ENCODE measurements around the gene MAPKAP1. TPM values are rescaled to one million over a fixed set of nuclear protein-coding genes. Genes with fewer than 3 reads are reported as not detected.

Gene MAPKAP1
- total and polyA plus RNA-seq, 2 of the 13 experiments (the other 11 are each of a cell fraction or from before 2014, with no cell fraction given), result 45.0 to 64.3 TPM

DNA sequence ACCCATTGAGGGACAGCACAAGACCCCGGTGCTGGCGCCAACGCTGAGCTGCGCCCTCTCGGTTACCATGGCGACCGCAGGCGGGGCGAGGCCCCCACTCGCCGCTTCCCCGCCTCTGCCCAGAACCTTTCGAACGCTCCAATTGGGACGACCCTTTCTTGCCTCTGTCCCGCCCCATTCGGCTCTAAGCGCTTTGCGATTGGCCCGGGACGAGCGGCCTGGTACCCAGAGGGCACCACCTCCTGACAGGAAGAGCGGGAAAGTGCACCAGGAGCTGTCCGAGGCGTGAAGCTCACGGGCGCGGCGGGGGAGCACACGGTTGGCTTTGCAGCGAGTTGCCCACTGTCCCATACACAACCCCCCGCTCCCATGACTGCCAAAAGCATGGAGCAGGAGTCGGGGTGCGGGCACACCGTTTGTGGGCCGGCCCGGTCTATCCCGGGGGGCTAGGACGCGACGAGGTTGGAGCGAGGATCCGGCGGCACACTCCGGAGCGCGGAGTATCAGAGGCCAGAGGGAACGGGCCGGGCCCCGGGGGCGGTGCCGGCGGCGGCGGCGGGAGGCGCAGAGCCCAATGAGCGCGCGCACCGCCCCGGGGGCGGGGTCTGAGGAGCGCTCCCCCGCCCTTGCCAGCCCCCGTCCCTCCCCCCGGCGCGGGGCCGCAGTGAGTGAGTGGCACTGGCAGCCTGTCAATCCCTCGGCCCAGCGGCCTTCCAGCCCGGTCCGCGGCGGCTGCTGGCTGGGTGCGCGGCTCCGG, 39.2 kb upstream of the MAPKAP1 start (continued):
- TF ChIP-seq ZNF674 (CRISPR knock-in tag; IDR thresholded peaks at IDR 0.05; ENCODE audit: low read depth) (no peak), ZNF496 (CRISPR knock-in tag; IDR thresholded peaks at IDR 0.05; ENCODE audit: insufficient replicate concordance) (peak; percentile 58), ZNF878 (CRISPR knock-in tag; IDR thresholded peaks at IDR 0.05) (peak; percentile 99), ZNF773 (CRISPR knock-in tag; IDR thresholded peaks at IDR 0.05; ENCODE audit: borderline replicate concordance) (peak; percentile 86; the same call in 1 of the 2 replicates), ZNF274 (CRISPR knock-in tag; IDR thresholded peaks at IDR 0.05) (peak; percentile 96), SRSF9 (IDR thresholded peaks at IDR 0.05; ENCODE audit: borderline replicate concordance, insufficient read depth, low read depth, low read length, poor library complexity, severe bottlenecking) (no peak), ZBTB7B (CRISPR knock-in tag; IDR thresholded peaks at IDR 0.05) (peak; percentile 81), GLI4 (CRISPR knock-in tag; IDR thresholded peaks at IDR 0.05; ENCODE audit: borderline replicate concordance) (no peak; the same call in 1 of the 2 replicates), ZNF550 (CRISPR knock-in tag; IDR thresholded peaks at IDR 0.05; ENCODE audit: borderline replicate concordance) (peak; percentile 84; the same call in 1 of the 2 replicates), ZIK1 (CRISPR knock-in tag; IDR thresholded peaks at IDR 0.05; ENCODE audit: borderline replicate concordance, low read depth) (peak; percentile 97), HOXD1 (CRISPR knock-in tag; IDR thresholded peaks at IDR 0.05) (peak; percentile 88), RFX3 (CRISPR knock-in tag; IDR thresholded peaks at IDR 0.05) (peak; percentile 92), SNAPC2 (CRISPR knock-in tag; IDR thresholded peaks at IDR 0.05) (peak; percentile 80), AGO2 (optimal IDR thresholded peaks at IDR 0.05; ENCODE audit: low read depth, low read length) (peak; percentile 39), GFI1 (CRISPR knock-in tag; IDR thresholded peaks at IDR 0.05; ENCODE audit: borderline replicate concordance) (peak; percentile 83), FOXJ3 (CRISPR knock-in tag; IDR thresholded peaks at IDR 0.05; ENCODE audit: borderline replicate concordance) (no peak), ZNF24 (IDR thresholded peaks at IDR 0.05) (no peak), ZNF484 (CRISPR knock-in tag; IDR thresholded peaks at IDR 0.05; ENCODE audit: borderline replicate concordance, low read depth) (no peak; the same call in 1 of the 2 replicates), FOXA3 (CRISPR knock-in tag; IDR thresholded peaks at IDR 0.05) (0 out of 2 replicates have a peak, but pooled peaks have one; percentile 17)
- TF ChIP-seq, protein P1, sequence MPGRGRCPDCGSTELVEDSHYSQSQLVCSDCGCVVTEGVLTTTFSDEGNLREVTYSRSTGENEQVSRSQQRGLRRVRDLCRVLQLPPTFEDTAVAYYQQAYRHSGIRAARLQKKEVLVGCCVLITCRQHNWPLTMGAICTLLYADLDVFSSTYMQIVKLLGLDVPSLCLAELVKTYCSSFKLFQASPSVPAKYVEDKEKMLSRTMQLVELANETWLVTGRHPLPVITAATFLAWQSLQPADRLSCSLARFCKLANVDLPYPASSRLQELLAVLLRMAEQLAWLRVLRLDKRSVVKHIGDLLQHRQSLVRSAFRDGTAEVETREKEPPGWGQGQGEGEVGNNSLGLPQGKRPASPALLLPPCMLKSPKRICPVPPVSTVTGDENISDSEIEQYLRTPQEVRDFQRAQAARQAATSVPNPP (CRISPR knock-in tag; IDR thresholded peaks at IDR 0.05), result peak; percentile 99
- TF ChIP-seq, protein P2, sequence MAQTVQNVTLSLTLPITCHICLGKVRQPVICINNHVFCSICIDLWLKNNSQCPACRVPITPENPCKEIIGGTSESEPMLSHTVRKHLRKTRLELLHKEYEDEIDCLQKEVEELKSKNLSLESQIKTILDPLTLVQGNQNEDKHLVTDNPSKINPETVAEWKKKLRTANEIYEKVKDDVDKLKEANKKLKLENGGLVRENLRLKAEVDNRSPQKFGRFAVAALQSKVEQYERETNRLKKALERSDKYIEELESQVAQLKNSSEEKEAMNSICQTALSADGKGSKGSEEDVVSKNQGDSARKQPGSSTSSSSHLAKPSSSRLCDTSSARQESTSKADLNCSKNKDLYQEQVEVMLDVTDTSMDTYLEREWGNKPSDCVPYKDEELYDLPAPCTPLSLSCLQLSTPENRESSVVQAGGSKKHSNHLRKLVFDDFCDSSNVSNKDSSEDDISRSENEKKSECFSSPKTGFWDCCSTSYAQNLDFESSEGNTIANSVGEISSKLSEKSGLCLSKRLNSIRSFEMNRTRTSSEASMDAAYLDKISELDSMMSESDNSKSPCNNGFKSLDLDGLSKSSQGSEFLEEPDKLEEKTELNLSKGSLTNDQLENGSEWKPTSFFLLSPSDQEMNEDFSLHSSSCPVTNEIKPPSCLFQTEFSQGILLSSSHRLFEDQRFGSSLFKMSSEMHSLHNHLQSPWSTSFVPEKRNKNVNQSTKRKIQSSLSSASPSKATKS (CRISPR knock-in tag; IDR thresholded peaks at IDR 0.05), result peak; percentile 86; the same call in 1 of the 2 replicates
- TF ChIP-seq, protein P3, sequence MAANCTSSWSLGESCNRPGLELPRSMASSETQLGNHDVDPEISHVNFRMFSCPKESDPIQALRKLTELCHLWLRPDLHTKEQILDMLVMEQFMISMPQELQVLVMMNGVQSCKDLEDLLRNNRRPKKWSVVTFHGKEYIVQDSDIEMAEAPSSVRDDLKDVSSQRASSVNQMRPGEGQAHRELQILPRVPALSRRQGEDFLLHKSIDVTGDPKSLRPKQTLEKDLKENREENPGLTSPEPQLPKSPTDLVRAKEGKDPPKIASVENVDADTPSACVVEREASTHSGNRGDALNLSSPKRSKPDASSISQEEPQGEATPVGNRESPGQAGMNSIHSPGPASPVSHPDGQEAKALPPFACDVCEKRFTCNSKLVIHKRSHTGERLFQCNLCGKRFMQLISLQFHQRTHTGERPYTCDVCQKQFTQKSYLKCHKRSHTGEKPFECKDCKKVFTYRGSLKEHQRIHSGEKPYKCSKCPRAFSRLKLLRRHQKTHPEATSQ (CRISPR knock-in tag; IDR thresholded peaks at IDR 0.05; ENCODE audit: borderline replicate concordance), result peak; percentile 97
- TF ChIP-seq, protein P4, sequence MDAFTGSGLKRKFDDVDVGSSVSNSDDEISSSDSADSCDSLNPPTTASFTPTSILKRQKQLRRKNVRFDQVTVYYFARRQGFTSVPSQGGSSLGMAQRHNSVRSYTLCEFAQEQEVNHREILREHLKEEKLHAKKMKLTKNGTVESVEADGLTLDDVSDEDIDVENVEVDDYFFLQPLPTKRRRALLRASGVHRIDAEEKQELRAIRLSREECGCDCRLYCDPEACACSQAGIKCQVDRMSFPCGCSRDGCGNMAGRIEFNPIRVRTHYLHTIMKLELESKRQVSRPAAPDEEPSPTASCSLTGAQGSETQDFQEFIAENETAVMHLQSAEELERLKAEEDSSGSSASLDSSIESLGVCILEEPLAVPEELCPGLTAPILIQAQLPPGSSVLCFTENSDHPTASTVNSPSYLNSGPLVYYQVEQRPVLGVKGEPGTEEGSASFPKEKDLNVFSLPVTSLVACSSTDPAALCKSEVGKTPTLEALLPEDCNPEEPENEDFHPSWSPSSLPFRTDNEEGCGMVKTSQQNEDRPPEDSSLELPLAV (CRISPR knock-in tag; conservative IDR thresholded peaks at IDR 0.05; ENCODE audit: low read depth), result no peak

Measured in HepG2 (cell line).